ENCODE measurements around the gene CDPF1.

Gene CDPF1

GRCh38 chr22:46250035-46250782 lies at the start of gene CDPF1:
Gene CDPF1 (minus strand): TSS chr22:46250293. CDS start chr22:46248284, 2,009 bp downstream.
- DNase-seq (ENCODE audit: extremely low spot score, insufficient read length, low read depth) (peak; percentile 84), FAIRE-seq (peak; percentile 99)

GRCh38 chr22:46299101-46299500 lies 49.0 kb upstream of the CDPF1 start:
- DNase-seq (ENCODE audit: extremely low spot score, insufficient read length, low read depth) (no peak), FAIRE-seq (no peak)

GRCh38 chr22:46297151-46297812 lies 47.2 kb upstream of the CDPF1 start:
- FAIRE-seq = peak; percentile 12
- DNase-seq (ENCODE audit: extremely low spot score, insufficient read length, low read depth) = no peak

GRCh38 chr22:46296257-46297150 lies 46.4 kb upstream of the CDPF1 start, which contains the start of gene GTSE1:
Gene GTSE1 (plus strand): TSS chr22:46296870. CDS start chr22:46297401, 531 bp downstream.
- DNase-seq (ENCODE audit: extremely low spot score, insufficient read length, low read depth) (peak; percentile 99), FAIRE-seq (peak; percentile 98)

- FAIRE-seq = no peak
- no peak for DNase-seq (ENCODE audit: extremely low spot score, insufficient read length, low read depth)
Measured at GRCh38 chr22:46295277-46295971, 45.3 kb upstream of the CDPF1 start.

GRCh38 chr22:46294784-46295183 lies 44.7 kb upstream of the CDPF1 start:
- FAIRE-seq (no peak), DNase-seq (ENCODE audit: extremely low spot score, insufficient read length, low read depth) (no peak)

GRCh38 chr22:46293577-46294260 lies 43.6 kb upstream of the CDPF1 start:
- no peak for FAIRE-seq
- DNase-seq (ENCODE audit: extremely low spot score, insufficient read length, low read depth) = no peak

GRCh38 chr22:46292732-46293131 lies 42.6 kb upstream of the CDPF1 start:
- FAIRE-seq (no peak), DNase-seq (ENCODE audit: extremely low spot score, insufficient read length, low read depth) (no peak)

- FAIRE-seq (no peak), DNase-seq (ENCODE audit: extremely low spot score, insufficient read length, low read depth) (no peak)
Measured at GRCh38 chr22:46292173-46292572, 42.1 kb upstream of the CDPF1 start.

- DNase-seq (ENCODE audit: extremely low spot score, insufficient read length, low read depth) (no peak), FAIRE-seq (no peak)
Measured at GRCh38 chr22:46290843-46291785, 41.0 kb upstream of the CDPF1 start.

- no peak for DNase-seq (ENCODE audit: extremely low spot score, insufficient read length, low read depth)
- FAIRE-seq = no peak
Measured at GRCh38 chr22:46290121-46290842, 40.2 kb upstream of the CDPF1 start.

GRCh38 chr22:46289244-46289891 lies 39.3 kb upstream of the CDPF1 start:
- no peak for FAIRE-seq
- DNase-seq (ENCODE audit: extremely low spot score, insufficient read length, low read depth) = no peak

GRCh38 chr22:46288846-46289243 lies 38.8 kb upstream of the CDPF1 start:
- DNase-seq (ENCODE audit: extremely low spot score, insufficient read length, low read depth) (no peak), FAIRE-seq (no peak)

- FAIRE-seq = peak; percentile 96
- peak; percentile 79 for DNase-seq (ENCODE audit: extremely low spot score, insufficient read length, low read depth)
Measured at GRCh38 chr22:46287873-46288751, 38.0 kb upstream of the CDPF1 start.

- DNase-seq (ENCODE audit: extremely low spot score, insufficient read length, low read depth) (no peak), FAIRE-seq (no peak)
Measured at GRCh38 chr22:46286941-46287872, 37.1 kb upstream of the CDPF1 start.

Measured in GM18507 (cell line).